GM19328 (cell line): Measurements from ENCODE around the gene TEX36.
"Not testable (repeated sequence)": the region's sequence is repeated elsewhere in the genome, so short reads cannot be mapped to it uniquely, and the experiment has no call there.

ENCODE experiments used
- ATAC-seq: cut with Tn5 transposase; IDR thresholded peaks from one replicate; pipeline ENCODE4 v1.9.1; 2021; ENCODE audit warnings: mild to moderate bottlenecking, moderate library complexity; ENCODE audit not compliant: unreplicated experiment

Gene TEX36

DNA sequence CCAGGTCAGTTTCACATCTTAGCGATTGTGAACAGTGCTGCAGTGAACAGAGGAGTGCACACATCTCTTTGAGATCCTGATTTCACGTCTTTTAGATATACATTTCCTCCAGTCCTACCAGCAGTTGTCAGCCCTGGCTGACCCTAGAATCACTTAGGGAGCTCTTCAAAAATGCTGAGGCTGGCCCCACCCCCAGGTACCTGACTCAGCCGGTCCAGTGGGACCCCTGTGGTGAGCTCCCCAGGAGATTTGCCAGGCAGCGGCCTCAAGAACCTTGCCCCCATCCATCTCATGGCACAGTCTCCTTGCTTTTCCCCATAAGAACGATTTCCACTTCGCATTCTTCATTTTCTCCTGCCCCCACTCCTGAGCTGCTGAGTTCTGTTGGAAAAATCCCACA lies 45.5 kb downstream of the TEX36 start:
- no peak for ATAC-seq

GRCh38 chr10:125634606-125635005 lies 48.4 kb downstream of the TEX36 start:
- no peak for ATAC-seq

DNA sequence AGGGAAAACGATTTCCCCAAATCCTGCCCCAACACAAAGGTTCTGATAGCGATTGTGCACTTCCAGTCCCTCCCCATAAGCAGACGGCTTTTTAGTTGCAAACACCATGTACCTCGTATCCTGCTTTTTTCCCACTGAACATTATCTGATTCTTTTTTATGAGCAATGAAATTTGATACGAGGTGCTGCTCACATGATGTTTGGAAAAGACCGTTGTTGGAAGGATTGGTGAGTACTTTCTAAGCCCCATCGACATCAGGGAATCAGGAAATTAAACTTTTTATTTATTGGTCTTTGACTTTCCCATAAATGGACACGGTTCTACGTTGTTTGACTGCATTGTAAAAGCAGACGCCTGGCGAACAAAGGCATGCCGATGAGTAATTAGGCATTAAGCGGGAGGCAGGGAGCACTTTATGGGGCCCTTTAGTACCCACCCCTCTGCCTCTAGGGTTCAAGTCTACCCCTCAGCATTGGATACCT lies 49.4 kb downstream of the TEX36 start:
- no peak for ATAC-seq

DNA sequence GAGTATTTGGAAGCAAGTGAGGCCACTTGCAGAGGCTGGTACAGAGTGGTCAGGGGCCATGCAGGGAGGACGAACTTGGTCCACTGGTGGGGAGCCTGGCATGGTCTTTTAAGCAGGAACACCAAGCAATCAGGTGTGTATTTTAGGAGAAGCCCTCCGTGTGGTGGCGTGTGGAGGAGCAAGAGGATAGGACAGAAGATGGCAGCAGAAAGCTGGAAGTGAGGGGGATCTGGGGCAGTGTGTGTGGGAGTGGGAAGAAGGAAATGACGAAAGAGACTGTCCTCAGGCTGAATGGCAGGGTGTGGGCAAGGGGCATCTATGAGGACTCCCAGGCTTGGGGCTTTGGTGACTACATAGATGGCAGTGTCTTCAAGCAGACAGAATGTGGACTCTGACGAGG lies 51.2 kb downstream of the TEX36 start:
- no peak for ATAC-seq

DNA sequence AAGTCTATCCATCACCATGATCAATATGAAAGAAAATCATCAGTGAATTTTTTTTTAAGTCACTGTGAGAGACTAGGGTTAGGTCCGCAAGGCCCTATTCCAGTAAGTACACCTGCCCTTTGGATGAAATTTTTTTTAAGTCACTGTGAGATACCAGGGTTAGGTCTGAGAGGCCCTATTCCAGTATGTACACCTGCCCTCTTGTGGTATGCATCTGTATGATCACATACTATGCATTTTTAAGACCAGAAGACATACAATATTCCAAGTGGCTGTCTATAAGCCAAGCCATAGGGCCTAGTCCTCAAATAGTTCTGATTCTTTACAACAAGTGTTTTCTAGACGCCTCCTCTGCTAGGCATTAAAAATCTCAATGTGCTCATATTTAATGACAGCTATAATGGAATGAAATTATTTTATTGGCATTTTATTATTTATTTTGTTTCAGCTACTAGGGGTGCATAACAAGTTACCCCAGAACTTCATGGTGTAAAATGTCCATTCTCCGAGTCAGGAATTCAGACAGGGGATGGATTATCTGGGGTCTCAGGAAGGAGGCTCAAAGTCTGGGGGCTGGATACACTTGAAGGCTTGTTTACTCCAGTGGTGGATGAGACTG lies 53.1 kb downstream of the TEX36 start:
- no peak for ATAC-seq

DNA sequence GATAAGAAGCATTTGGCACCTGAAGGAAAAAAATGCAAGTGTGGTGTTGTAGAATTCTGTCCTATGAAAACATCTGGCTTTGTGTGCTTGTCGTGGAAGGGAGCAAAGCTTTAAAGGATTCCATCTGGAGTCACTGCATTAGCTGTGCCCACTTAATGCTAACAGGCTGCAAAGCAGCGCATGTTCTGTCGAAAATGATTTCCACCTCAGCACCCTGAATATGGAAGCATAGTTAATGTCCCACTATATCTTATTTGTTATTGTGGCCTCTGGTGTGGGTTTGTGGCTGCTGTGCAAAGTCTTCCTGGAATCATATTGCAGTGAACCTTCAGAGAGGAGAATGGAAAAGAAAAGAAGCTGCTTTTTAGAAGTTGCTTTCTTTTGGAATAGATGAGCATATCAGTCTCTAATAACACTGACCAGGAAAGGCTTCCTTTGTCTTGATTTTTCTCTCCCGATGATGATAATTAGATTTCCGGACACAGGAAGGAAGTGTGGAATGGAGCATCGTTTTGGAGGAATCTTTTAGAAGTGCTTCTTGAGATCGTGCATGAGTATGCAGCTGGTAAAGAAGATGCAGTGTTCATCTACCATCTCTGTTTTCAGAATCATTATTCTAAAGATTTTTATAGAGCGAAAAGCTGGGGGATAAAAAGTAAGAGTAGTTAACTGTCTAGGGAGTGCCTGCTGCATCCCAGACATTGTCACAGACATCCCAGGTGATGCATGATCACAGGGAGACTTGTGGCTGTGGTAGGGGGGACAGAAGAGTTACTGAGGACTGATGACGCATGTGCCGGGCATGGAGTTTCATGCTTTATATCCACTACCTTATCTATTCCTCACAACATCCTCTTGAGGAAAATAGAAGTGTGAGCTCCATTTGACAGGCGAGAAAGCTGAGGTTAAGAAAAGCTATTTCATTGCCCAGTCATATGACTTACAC lies 54.6 kb downstream of the TEX36 start:
- ATAC-seq: no peak

- ATAC-seq: no peak
Measured at GRCh38 chr10:125627646-125628045, 55.3 kb downstream of the TEX36 start.

DNA sequence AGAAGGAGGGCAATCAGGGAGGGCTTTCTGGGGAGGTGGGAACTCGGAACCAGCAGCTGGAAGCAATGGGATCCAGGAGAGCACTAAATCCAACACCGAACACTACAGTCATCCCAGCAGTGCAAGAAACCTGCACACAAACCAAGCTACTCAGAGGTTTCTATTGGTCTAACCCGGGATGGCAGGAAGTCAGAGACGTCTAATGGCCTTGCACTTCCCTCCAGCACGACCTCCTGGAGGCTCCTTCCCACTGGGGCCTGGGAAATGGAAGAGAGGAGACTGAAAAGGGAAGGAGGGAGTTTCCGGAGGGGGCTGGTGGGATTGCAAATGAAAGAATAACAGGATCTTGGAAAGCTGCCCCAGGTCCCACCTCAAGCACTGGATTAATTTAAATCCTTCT lies 56.3 kb downstream of the TEX36 start:
- ATAC-seq: no peak

GRCh38 chr10:125625586-125625985 lies 57.4 kb downstream of the TEX36 start:
- no peak for ATAC-seq

- no peak for ATAC-seq
Measured at GRCh38 chr10:125624800-125625199, 58.2 kb downstream of the TEX36 start.

DNA sequence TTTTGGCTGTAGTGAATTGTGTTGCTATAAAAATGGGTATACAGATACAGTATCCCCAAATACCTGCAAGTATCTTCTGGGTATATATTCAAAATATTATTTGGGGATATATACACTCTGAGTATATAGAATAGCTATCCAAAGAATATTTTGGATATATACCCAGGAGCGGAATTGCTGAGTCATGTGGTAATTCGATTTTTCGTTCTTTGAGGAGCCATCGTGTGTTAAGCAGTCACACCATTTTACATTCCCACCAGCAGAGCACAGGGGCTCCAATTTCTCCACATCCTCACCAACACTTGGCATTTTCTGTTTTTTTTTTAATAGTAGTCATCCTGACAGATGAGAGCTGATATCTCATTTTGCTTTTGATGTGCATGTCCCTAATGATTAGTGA lies 61.9 kb downstream of the TEX36 start:
- ATAC-seq: no peak

GRCh38 chr10:125620401-125620800 lies 62.6 kb downstream of the TEX36 start:
- no peak for ATAC-seq

DNA sequence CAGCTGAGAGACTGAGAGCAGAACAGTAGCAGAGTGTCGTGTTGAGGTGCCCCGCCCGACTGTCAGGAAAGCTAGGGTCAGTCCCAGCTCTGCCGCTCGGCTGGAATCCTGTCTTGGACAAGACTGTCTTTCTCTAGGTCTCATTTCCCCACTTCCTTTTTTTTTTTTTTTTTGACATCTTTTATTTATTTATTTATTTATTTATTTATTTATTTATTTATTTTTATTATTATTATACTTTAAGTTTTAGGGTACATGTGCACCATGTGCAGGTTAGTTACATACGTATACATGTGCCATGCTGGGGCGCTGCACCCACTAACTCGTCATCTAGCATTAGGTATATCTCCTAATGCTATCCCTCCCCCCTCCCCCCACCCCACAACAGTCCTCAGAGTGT lies 69.9 kb downstream of the TEX36 start:
- not testable (repeated sequence) for ATAC-seq

DNA sequence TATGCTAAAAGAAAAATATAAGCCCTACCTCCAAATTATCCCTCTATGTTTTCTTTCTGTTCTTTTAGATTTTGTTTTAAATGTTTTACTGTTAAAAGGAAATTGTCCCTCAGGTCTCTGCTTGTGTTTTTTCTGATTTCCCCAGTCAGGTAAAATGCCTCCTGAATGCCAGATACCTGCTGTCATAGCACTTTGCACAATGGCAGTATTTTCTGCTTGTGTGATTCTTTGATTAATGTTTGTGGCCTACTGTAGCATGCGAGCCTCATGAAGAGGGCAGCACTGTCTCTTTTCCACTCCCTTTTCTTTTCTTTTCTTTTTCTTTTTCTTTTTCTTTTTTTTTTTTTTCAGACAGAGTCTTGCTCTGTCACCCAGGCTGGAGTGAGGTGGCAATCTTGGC lies 71.2 kb downstream of the TEX36 start:
- no peak for ATAC-seq

- ATAC-seq: no peak
Measured at GRCh38 chr10:125611216-125611615, 71.7 kb downstream of the TEX36 start.

- ATAC-seq: no peak
Measured at GRCh38 chr10:125609859-125610258, 73.1 kb downstream of the TEX36 start.

- no peak for ATAC-seq
Measured at GRCh38 chr10:125608474-125608873, 74.5 kb downstream of the TEX36 start.

- no peak for ATAC-seq
Measured at GRCh38 chr10:125607689-125608290, 75.2 kb downstream of the TEX36 start.

DNA sequence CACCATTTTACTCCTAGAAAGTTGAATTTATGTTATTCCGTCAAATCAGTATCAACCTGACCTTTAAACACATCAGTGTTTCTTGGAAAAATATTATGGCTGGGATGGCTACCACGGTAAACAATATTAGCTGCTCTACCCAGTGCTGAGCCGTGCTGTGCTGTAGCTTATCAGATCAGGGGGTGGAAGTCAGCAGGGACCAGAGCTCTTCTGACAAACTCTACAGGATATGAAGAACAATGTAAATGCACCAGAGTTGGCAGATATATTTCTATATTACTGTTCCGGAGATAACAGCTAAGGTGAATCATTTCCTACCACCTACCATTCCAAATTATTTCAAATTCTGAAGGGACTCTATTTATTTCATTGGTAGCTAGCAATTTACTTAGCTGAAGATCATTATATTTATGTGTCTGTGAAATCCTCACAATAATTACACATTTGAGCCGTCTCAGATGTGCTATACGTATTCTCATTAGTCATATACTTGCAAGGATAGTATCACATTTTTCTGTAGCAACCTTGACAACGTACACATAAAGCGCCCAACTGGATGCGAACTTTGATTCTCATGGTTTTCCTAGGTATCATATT lies 76.5 kb downstream of the TEX36 start:
- ATAC-seq: no peak
